Panc1 (cell line): Measurements from ENCODE around the gene LCOR.

Experiments used
- POLR2AphosphoS5 ChIP-seq: IDR thresholded peaks from 2 replicates; pipeline ENCODE4 v1.6.1; 2012; ENCODE audit warnings: mild to moderate bottlenecking, low read depth, low read length, moderate library complexity
- SIN3A ChIP-seq: IDR thresholded peaks from 2 replicates; pipeline ENCODE4 v1.6.1; 2012; ENCODE audit warnings: low read depth, mild to moderate bottlenecking, low read length, moderate library complexity, borderline replicate concordance; ENCODE audit not compliant: insufficient read depth
- TF ChIP-seq, protein P1 (sequence below): fragments of 450-650 bp; IDR thresholded peaks from 2 replicates; pipeline ENCODE4 v1.5.1; 2017; ENCODE audit warnings: mild to moderate bottlenecking
- TF ChIP-seq, protein P2 (sequence below), 2 experiments: IDR thresholded peaks; 2 replicates each; pipeline ENCODE4 v1.6.1; 2011 to 2012; ENCODE audit warnings: low read depth in 2 of 2, control low read depth in 1 of 2, low read length in 1 of 2, mild to moderate bottlenecking in 1 of 2, moderate library complexity in 1 of 2; ENCODE audit not compliant: insufficient read depth in 1 of 2

- TF ChIP-seq, protein P1, sequence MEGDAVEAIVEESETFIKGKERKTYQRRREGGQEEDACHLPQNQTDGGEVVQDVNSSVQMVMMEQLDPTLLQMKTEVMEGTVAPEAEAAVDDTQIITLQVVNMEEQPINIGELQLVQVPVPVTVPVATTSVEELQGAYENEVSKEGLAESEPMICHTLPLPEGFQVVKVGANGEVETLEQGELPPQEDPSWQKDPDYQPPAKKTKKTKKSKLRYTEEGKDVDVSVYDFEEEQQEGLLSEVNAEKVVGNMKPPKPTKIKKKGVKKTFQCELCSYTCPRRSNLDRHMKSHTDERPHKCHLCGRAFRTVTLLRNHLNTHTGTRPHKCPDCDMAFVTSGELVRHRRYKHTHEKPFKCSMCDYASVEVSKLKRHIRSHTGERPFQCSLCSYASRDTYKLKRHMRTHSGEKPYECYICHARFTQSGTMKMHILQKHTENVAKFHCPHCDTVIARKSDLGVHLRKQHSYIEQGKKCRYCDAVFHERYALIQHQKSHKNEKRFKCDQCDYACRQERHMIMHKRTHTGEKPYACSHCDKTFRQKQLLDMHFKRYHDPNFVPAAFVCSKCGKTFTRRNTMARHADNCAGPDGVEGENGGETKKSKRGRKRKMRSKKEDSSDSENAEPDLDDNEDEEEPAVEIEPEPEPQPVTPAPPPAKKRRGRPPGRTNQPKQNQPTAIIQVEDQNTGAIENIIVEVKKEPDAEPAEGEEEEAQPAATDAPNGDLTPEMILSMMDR = no peak
- TF ChIP-seq POLR2AphosphoS5 (no peak), SIN3A (no peak)
- TF ChIP-seq, protein P2, sequence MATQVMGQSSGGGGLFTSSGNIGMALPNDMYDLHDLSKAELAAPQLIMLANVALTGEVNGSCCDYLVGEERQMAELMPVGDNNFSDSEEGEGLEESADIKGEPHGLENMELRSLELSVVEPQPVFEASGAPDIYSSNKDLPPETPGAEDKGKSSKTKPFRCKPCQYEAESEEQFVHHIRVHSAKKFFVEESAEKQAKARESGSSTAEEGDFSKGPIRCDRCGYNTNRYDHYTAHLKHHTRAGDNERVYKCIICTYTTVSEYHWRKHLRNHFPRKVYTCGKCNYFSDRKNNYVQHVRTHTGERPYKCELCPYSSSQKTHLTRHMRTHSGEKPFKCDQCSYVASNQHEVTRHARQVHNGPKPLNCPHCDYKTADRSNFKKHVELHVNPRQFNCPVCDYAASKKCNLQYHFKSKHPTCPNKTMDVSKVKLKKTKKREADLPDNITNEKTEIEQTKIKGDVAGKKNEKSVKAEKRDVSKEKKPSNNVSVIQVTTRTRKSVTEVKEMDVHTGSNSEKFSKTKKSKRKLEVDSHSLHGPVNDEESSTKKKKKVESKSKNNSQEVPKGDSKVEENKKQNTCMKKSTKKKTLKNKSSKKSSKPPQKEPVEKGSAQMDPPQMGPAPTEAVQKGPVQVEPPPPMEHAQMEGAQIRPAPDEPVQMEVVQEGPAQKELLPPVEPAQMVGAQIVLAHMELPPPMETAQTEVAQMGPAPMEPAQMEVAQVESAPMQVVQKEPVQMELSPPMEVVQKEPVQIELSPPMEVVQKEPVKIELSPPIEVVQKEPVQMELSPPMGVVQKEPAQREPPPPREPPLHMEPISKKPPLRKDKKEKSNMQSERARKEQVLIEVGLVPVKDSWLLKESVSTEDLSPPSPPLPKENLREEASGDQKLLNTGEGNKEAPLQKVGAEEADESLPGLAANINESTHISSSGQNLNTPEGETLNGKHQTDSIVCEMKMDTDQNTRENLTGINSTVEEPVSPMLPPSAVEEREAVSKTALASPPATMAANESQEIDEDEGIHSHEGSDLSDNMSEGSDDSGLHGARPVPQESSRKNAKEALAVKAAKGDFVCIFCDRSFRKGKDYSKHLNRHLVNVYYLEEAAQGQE (IDR thresholded peaks at IDR 0.05; ENCODE audit: insufficient read depth in 1 of 2, low read depth in 2 of 2, low read length in 1 of 2) = no peak
These were observed 200.5 kb downstream of the LCOR start for GRCh38 chr10:97032624-97033023.
